ENCODE data around the gene RLN3.
"Not testable (repeated sequence)": the region's sequence is repeated elsewhere in the genome, so short reads cannot be mapped to it uniquely, and the experiment has no call there.

Gene RLN3

DNA sequence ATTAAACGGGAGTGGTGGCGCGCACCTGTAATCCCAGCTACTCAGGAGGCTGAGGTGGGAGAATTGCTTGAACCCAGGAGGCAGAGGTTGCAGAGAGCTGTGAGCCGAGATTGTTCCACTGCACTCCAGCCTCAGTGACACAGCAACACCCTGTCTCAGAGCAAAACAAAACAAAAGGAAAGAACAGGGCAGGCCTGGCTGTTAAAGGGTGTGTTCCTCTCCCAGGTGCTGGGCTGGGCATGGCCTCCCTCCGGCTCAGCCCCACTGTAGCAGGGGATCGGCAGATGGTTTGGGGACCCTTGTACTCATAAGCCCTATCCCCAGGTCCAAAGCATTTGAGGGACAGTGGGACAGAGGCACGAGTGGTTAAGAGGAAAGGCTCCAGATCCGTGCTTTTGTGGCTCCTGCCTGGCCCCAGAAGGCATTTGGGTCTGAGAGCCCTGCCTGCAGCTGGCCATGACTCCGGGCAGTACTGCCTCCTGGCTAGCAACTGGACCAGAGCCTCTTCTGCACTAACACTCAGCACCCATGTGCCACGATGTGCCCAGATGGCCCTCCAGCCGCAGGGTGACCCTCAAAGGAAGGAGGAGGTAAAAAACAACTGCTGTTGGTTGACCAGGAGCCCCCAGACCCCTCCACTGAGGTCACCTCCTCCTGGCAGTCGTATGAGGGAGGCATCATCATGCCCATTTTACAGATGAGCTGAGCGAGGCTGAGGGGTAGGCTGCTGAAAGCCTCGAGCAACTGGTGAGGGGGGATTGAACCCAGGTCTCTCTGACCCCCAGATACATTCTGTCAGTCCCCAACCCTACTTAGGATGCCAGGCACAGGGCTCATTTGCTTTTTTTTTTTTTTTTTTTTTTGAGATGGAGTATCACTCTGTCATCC, 31.8 kb upstream of the RLN3 start:
- DNase-seq: no peak

DNA sequence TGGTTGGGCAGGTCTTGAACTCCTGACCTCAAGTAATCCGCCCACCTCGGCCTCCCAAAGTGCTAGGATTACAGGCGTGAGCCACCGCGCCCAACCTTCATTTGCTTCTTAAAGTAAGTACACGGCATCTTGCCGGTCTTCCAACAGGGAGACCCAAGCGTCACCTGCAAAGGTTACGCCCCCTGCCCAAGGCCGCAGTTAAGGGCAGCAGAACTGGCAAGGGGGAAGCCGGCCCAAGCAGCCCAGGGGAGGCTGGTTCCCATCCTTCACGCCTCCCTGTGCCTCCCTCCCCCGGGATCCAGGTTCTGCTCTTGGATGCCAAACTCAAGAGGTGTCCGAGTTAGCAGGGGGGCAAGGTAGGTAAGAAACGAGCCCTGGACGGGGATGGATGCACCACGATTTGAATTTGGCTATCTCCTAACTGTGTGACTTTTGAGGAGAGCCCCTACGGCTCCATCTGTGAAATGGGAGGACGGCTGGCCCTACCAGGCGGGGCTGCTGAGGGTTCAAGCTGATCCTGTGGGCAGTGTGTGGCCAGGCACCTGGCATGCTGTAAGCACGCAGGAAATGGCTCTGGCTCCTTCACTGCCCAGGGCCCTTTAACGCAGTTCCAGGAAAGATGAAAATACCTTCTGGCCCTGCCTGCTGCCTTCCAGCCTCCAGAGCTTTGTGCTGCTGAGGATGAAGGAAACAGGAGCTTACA, 30.9 kb upstream of the RLN3 start:
- no peak for DNase-seq

DNA sequence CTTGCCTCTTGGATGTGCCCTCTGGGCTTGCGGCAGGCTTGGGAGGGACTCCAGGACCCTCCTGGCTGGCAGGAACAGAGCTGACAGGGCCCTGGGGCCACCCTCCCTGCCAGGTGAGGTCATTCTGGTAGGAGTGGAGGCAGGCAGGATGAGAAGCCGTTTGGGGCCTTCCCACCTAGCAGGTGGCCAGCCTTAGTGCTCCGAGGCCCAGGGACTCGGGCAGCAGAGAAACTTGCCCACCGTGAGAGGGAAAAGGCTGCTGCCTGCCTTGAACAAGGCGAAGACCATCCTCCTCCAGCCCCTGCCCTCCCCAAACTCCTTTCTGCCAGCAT, 30.4 kb upstream of the RLN3 start:
- DNase-seq: no peak

DNA sequence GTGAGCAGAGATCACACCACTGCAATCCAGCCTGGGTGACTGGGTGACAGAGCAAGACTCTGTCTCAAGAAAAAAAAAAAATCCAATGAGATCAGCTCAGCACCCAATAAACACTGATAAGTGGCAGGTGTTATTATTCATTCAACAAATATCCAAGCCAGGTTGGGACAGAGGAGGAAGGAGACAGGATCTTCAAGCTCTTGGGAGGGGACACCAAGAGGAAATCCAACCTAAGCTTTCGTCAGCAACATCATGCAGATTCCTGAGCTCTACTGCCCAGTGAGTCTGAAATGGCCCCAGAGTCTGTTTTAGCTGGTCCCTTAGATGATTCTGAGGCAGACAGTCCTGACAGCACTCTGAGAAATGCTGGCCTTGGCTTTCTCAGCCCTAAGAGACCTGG, 29.5 kb upstream of the RLN3 start:
- DNase-seq: no peak

DNA sequence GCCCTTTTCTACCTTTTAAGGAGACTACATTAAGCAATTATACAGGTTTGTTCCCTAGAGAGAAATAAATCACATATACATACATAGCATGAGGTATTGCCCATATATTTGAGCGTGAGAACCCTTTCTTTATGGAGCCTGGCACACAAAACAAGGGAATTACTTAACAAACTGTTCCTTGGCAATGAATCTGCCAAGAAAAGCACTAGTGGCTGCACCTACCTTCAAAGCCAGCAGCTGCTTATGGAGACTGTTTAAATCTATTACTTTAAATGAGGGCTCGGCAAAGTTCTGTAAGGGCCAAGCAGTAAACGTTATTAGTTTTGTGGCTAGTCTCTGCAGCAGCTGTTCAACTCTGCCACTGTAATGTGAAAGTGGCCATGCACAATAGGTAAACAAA, 28.9 kb upstream of the RLN3 start:
- DNase-seq: no peak

DNA sequence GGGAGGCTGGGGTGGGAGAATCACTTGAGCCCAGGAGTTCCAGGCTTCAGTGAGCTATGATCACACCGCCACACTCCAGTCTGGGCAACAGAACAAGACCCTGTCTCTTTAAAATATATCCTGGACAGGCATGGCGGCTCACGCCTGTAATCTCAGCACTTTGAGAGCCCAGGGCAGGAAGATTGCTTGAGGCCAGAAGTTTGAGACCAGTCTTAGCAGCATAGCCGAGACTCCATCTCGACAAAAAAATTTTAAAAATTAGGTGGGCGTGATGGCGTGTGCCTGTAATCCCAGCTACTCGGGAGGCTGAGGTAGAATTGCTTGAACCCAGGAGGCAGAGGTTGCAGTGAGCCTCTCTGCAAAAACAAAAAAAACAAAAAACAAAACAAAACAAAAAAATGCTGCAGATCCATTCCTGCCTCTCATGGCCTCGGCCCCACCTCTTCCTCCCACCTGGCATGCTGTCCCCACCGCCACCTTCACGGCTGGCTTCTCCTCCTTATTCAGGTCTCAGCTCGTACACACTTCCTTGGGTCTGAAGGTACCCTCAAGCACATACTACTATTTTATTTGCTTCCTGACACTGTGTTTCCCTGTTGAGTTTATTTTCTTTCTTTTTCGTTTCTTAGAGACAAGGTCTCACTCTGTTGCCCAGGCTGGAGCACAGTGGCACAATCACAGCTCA, 27.1 kb upstream of the RLN3 start:
- no peak for DNase-seq

DNA sequence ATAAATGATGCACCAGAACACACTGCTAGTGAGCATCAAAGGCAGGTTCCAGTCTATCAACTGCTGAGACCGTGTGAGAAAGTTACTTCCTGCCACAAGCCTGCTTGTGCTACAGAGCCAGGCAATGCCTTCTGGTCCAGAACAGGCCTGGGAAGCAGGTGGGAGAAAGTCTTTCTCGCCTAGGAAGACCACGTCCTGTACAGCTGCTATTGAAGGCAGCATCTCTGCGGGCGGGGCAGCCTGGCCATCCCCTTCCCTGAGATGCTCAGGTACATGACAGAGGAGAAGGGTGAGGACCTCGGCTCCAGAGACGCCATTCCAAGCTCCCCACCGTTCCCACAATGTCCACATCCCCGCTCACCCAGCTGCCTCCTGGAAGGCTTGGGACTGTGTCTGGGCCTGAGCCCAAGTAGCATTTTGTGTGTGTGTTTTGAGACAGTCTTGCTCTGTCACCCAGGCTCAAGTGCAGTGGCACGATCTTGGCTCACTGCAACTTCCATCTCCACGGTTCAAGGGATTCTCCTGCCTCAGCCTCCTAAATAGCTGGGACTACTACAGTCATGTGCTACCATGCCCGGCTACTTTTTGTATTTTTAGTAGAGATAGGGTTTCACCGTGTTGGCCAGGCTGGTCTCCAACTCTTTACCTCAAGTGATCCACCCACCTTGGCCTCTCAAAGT, 25.2 kb upstream of the RLN3 start:
- DNase-seq: peak; percentile 69

DNA sequence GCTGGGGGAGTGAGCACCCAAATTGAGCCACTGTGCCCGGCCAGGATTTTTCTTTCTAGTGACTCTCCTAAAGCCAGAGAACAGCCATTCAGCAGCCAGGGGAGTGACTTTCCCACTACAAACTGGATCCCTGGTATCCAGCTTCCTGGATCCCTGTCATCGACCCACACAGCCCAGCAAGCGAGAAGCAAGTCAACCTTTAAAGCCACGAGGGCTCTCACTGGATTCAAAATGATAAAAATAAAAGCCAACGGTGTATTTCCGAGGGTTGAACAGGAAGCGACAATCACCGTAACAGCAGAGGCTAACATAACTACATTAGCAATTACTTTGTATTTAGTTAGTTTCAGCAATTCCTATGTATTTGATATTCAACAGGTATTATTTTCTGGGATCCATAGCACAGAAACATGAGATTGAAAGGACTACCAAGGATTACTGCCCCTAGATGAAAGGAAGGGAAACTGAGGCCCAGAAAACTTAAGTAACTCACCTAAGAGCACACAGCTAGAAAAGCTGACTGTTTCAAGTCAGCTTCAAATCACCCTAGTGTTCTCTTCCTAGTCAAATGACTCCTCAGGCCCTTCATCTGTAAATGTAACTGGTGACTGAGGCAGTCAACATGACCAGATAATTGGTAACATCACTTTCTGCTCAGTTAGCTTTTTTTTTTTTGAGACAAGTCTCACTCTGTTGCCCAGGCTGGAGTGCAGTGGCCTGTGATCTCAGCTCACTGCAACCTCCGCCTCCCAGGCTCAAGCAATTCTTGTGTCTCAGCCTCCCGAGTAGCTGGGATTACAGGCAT, 24.5 kb upstream of the RLN3 start:
- no peak for DNase-seq

DNA sequence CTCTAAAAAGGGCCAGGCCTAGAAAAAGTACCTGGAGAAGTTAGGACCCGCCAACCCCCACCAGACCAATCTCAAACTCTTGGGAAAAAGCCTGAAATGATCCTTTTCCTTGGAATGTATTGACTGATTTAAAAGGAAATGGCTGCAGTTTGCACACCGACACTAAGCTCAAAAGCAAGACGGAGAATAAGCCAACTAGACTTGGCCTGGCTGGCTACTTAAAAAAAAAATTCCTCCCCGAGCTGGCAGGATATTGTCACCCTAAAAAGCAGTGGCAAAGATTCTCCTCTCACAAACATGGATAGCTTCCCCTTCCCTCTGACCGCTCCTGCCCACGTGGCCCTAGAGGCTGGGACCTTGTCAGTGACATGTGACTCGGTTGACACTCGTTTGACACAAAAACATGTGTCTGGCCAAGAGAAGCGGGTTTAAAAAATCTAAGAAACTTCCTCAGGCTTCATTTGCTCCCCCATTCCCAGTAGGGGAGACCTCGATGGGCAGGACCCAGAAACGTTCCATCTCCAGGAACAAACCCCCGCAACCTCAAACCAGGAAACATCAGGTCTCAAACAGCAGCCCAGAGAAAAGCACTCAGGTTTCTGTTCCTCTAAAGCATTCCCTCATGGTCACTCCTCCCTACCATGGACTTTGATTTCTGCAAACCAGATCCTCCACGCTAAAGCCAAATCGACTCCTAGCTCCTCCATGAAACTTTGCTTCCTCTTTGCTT, 23.2 kb upstream of the RLN3 start:
- DNase-seq: no peak

DNA sequence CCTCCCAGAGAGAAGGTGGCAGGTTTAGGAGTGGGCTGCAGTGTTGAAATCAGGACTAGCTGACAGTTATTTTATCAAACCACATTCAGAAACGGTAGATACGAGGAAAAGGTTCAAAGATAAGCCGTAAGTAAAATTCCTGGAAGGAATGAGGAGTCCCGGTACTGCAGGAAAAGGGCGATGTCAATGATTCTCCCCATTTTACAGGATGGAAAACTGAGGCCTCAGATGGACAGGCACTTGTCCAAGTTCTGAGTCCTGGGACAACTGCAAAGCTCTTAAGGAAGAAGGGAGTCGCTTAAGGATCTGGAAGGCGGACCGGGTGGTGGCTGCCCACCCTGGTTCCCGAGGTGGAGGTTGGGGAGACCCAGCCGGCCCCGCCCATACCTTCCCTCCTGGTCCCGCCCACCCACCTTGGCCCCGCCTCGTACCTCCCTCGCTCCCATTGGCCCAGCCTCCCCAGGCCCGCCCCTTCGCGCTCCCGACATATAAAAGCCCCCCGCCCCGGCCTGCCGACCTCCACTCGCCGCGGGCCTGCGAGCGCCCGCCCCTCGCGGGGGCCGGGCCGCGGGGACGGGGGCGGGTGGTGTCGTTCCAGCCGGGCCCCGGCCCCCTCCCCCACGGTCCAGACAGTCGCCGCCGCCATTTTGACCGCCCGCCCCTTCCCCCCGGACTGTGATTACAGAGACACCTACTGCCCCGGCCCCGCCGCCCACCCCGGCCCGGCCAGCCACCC, 22.4 kb upstream of the RLN3 start:
- DNase-seq: peak; percentile 94

DNA sequence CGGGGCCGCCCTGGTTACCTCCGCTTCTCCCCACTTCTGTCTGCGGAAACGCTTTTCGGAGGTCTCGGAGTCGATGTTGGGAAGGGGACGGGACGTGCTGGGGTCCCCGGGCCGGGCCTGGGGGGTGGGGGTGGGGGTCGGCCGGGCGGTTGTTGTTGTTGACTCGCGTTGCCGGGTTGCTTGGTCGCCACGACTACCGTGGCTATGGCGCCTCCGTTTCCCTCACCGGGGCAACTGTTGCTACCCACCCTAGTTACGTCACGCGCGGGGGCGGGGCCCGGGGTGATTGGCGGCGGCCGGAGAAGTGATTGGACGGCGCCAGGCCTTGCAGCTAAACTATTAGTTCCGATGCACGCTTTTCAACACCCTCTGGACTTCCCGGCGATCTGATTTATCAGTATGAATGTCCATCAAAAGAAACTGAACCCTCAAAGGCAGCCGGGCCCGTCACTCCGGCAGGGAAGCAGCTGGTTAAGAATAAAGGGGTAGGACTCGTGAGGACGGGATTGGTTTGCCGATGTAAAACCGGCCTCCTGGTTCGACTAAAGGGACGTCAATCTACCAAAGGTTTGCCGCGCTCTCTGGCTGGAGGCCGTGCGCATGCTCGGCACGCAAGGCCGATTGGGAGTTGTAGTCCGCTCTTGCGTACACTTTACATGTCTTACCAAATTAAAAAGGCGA, 21.7 kb upstream of the RLN3 start, which contains the start of gene RFX1:
Gene RFX1 (minus strand): TSS at position 236 of the 681 bp plus-strand sequence. CDS start 12,477 bp downstream, outside the sequence.
- DNase-seq: peak; percentile 100

DNA sequence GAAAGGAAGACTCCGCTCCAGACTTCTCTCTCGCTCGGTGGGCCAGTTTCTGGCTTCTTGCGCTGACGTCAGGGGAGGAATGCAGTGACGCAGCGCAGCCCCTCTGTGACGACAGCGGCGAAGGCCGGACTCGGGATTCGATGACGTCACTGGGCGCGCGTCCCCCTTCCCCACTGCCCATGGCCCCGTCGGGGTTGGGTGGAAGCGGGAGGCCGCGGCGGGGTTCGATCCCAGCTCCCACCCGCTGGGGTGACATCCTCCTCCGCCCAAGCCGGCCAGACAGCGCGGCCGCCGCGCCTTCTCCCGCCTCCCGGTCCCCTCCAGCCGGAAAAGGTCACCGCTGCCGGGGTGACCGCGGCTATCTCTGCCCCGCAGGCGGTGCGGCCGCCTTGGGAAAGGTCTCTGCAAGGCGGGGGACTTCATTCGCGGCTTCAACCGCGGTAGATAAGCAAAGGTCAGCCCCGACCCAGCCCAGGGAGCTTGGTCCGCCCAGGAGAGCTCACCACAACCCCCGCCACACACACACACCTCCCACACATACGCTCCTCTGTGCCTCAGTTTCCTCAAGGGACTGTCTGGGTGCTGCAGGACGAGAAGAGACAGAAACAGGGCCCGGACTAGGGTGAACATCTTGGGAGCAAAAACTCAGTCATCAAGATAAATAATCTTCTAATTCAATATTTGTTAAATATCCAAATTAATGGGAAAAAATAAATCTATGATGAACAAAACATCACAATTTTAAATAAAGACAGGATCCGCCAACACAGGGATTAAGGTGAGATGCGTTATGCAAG, 21.0 kb upstream of the RLN3 start:
- DNase-seq: peak; percentile 95

DNA sequence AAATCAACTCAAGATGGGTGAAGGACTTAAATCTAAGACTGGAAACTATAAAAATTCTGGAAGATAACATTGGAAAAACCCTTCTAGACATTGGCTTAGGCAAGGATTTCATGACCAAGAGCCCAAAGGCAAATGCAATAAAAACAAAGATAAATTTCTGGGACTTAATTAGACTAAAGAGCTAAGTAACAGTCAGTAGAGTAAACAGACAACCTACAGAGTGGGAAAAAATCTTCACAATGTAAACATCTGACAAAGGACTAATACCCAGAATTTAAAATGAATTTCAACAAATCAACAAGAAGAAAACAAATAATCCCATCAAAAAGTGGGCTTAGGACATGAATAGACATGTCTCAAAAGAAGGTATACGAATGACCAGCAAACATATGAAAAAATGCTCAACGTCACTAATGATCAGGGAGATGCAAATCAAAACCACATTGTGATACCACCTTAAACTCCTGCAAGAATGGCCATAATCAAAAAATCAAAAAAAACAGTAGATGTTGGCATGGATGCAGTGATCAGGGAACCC, 15.5 kb upstream of the RLN3 start:
- DNase-seq: no peak

DNA sequence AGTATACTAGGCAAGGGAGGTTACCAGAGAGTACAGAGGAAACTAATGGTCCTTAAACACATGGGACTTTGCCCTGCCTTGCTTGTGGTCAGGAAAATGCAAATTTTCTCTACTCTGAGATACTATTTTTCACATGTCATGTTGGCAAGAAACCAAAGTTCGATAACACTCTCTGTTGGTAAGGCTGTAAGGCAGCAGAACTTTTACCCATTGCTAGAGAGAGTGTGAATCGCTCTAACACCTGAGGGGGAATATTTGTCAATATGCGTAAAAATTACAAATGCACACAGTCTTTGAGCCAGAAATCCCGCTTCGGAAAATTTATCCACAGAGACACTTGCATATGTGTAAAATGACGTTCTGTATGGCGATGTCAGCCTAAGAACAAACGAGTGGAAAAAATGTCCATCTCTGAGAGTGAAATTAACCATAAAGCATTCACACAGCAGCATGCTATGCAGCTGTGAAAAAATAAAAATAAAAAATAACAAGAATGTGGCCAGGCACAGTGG, 12.4 kb upstream of the RLN3 start:
- DNase-seq: no peak

DNA sequence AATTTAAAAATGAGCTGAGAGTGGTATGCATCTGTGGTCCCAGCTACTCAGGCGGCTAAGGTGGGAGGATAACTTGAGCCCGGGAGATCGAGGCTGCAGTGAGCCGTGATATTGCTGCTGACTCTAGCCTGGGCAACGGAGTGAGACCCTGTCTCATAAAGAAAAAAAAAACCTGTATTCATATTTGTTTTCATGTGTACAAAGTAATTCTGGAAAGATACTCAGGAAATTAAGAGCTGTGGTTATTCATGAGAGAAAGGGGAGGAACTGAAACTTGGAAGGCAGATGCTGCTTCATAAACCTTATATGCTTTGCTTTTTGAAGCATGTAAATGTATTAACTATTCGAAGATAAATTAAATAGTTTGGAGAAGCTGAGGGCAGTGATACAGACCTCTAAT, 8.8 kb upstream of the RLN3 start:
- no peak for DNase-seq

DNA sequence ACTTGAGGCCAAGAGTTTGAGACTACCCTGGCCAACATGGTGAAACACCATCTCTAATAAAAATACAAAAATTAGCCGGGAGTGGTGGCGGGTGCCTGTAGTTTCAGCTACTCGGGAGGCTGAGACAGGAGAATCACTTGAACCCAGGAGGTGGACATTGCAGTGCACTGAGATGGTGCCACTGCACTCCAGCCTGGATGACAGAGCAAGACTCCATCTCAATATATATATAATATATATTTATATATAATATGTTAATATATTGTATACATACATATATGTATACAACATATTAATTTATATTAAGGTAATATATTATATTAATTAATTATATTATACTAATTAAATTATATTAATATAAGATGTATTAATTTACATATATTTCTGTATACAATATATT, 8.2 kb upstream of the RLN3 start:
- not testable (repeated sequence) for DNase-seq

DNA sequence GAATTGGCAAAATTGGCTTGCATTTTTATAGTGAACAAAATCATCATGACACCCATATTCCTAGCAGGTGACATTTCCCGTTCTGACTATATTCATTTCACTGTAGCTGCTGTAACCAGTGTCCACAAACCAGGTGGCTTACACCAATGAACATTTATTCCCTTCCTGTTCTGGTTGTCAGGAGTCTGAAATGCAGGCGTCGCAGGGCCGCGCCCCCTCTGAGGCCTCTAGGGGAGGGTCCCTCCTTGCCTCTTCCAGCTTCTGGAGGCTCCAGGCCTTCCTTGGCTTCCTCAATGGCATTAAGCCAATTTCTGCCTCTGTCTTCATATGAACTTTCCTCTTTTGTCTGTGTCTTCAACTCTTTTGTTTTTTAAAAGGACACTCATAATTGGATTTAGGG, 6.5 kb upstream of the RLN3 start:
- no peak for DNase-seq

DNA sequence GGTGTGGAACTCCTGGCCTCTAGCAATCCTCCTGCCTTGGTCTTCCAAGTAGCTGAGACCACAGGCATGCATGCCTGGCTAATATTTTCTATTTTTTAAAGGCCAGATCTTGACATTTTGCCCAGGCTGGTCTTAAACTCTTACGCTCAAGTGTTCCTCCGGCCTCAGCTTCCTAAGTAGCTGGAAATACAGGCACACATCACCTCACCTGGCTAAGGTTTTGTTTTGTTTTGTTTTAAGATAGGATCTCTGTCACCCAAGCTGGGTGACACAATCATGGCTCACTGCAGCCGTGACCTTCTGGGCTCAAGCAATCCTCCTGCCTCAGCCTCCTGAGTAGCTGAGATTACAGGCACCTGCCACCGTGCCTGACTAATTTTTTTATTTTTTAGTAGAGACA, 5.5 kb upstream of the RLN3 start:
- no peak for DNase-seq
